Mesenchymal stem cell (in vitro differentiated cells and primary cell): ENCODE data around the gene SEMA4F.
A peak's percentile ranks its signal among the peaks of the same experiment; 100 is the strongest.

Experiments
- DNase-seq: peaks from one replicate; pipeline ENCODE4 v3.0.0-alpha.2; 2013
- H2AFZ ChIP-seq: one replicate; pipeline ENCODE4 v1.6.1; 2013; ENCODE audit warnings: low read depth, mild to moderate bottlenecking, control low read depth, inconsistent platforms, low read length, moderate library complexity
- H2AK5ac ChIP-seq: 2 replicates; pipeline ENCODE4 v1.6.1; 2013; ENCODE audit warnings: low read length, moderate library complexity, mild to moderate bottlenecking, inconsistent platforms; ENCODE audit not compliant: severe bottlenecking
- H2BK120ac ChIP-seq: one replicate; pipeline ENCODE4 v1.6.1; 2013; ENCODE audit warnings: low read depth, mild to moderate bottlenecking, inconsistent platforms, low read length, moderate library complexity
- H2BK12ac ChIP-seq, 2 experiments: one replicate each; pipeline ENCODE4 v1.6.1; 2013; ENCODE audit warnings: inconsistent platforms in 2 of 2, low read length in 2 of 2, mild to moderate bottlenecking in 2 of 2, moderate library complexity in 2 of 2, control low read depth in 1 of 2
- H2BK15ac ChIP-seq: one replicate; pipeline ENCODE4 v1.6.1; 2013; ENCODE audit warnings: mild to moderate bottlenecking, low read depth, inconsistent platforms; ENCODE audit not compliant: poor library complexity, severe bottlenecking
- H2BK5ac ChIP-seq: 2 replicates; pipeline ENCODE4 v1.6.1; 2013; ENCODE audit warnings: low read depth, mild to moderate bottlenecking, low read length, control low read depth, inconsistent platforms; ENCODE audit not compliant: poor library complexity, severe bottlenecking
- H3K14ac ChIP-seq, 2 experiments: one replicate each; pipeline ENCODE4 v1.6.1; 2013; ENCODE audit warnings: inconsistent platforms in 2 of 2, low read length in 2 of 2, control low read depth in 1 of 2, mild to moderate bottlenecking in 1 of 2, moderate library complexity in 1 of 2
- H3K18ac ChIP-seq, 2 experiments: one replicate each; pipeline ENCODE4 v1.6.1; 2013; ENCODE audit warnings: inconsistent platforms in 2 of 2, low read length in 2 of 2, control low read depth in 1 of 2, low read depth in 1 of 2, mild to moderate bottlenecking in 1 of 2
- H3K23ac ChIP-seq, 2 experiments: one replicate each; pipeline ENCODE4 v1.6.1; 2013; ENCODE audit warnings: inconsistent platforms in 2 of 2, low read length in 2 of 2, mild to moderate bottlenecking in 2 of 2, moderate library complexity in 2 of 2, control low read depth in 1 of 2
- H3K27ac ChIP-seq: 2 replicates; pipeline ENCODE4 v1.5.1; 2013; ENCODE audit warnings: mild to moderate bottlenecking, moderate library complexity, low read length, control low read depth, inconsistent platforms; ENCODE audit not compliant: poor library complexity, severe bottlenecking
- H3K27me3 ChIP-seq, 2 experiments: 2 replicates each; pipeline versions ENCODE4 v1.6.1 to v1.7.0; 2013; ENCODE audit warnings: low read length in 2 of 2, mild to moderate bottlenecking in 2 of 2, moderate library complexity in 2 of 2, control low read depth in 1 of 2, inconsistent platforms in 1 of 2; ENCODE audit not compliant: control insufficient read depth in 1 of 2, insufficient read depth in 1 of 2
- H3K36me3 ChIP-seq, 2 experiments: 2 replicates each; pipeline versions ENCODE4 v1.6.1 to v1.7.0; 2013; ENCODE audit warnings: low read length in 2 of 2, control low read depth in 1 of 2, inconsistent platforms in 1 of 2, low read depth in 1 of 2, mild to moderate bottlenecking in 1 of 2; ENCODE audit not compliant: insufficient read depth in 2 of 2, control insufficient read depth in 1 of 2
- H3K4ac ChIP-seq, 2 experiments: one replicate each; pipeline ENCODE4 v1.6.1; 2013; ENCODE audit warnings: inconsistent platforms in 2 of 2, low read length in 2 of 2, mild to moderate bottlenecking in 2 of 2, moderate library complexity in 2 of 2, control low read depth in 1 of 2, low read depth in 1 of 2
- H3K4me1 ChIP-seq: 2 replicates; pipeline ENCODE4 v1.6.1; 2013; ENCODE audit warnings: low read depth, low read length, control low read depth; ENCODE audit not compliant: control insufficient read depth, insufficient read depth
- H3K4me2 ChIP-seq: 2 replicates; pipeline ENCODE4 v1.6.1; 2013; ENCODE audit warnings: low read length, mild to moderate bottlenecking, inconsistent platforms; ENCODE audit not compliant: poor library complexity, severe bottlenecking
- H3K4me3 ChIP-seq, 2 experiments: 2 replicates each; pipeline versions ENCODE4 v1.5.1 to v1.7.0; 2013; ENCODE audit warnings: low read length in 2 of 2, mild to moderate bottlenecking in 2 of 2, control low read depth in 1 of 2, low read depth in 1 of 2; ENCODE audit not compliant: insufficient read depth in 1 of 2
- H3K79me1 ChIP-seq: replicated peaks from 2 replicates; pipeline ENCODE4 v1.6.1; 2013; ENCODE audit warnings: mild to moderate bottlenecking, control low read depth, low read length, inconsistent platforms; ENCODE audit not compliant: poor library complexity, severe bottlenecking
- H3K9ac ChIP-seq: 2 replicates; pipeline ENCODE4 v1.7.0; 2013; ENCODE audit warnings: mild to moderate bottlenecking, low read length, moderate library complexity
- H3K9me3 ChIP-seq: 2 replicates; pipeline ENCODE4 v1.7.0; 2013; ENCODE audit warnings: mild to moderate bottlenecking, low read length; ENCODE audit not compliant: control insufficient read depth
- H4K8ac ChIP-seq: one replicate; pipeline ENCODE4 v1.6.1; 2013; ENCODE audit warnings: inconsistent platforms, mild to moderate bottlenecking, low read length, moderate library complexity
- H4K91ac ChIP-seq: one replicate; pipeline ENCODE4 v1.6.1; 2013; ENCODE audit warnings: mild to moderate bottlenecking, low read length, inconsistent platforms
- WGBS: methylation state at CpG from one replicate; pipeline ENCODE4 v1.1.7; 2013; ENCODE audit warnings: mixed read lengths; 5-methylcytosine and 5-hydroxymethylcytosine counted together

Gene SEMA4F

DNA sequence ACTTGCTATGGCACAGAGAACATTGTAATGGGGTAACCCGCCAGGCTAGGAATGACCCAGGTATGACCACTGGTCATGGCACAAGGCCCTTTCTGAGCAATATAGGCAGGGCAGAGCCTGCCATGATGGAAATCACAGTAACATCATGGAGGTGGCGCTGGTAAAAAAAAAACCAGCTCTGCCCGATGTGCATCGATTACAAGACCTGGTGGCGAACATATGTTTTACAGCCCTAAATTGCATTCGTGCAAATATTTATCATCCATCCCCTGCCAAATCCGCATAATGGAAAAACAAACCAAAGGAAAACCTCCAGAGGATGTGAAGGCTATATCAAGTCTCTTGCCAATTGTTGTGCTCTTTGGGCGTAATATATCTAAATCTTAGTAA is 60.6 kb downstream of the SEMA4F start:
- WGBS, result 67% methylated on average over 6 of the region's 8 CpGs
- Histone ChIP-seq H2BK15ac (no peak overlapping the region), H2BK120ac (no peak overlapping the region), H2AFZ (no peak overlapping the region), H4K8ac (no peak overlapping the region), H3K27ac (no peak overlapping the region), H3K14ac (no peak overlapping the region), H3K4me1 (peaks cover 6% of the 10 kb centered on the region), H3K4ac (no peak overlapping the region), H3K9me3 (no peaks in the 10 kb centered on the region), H3K9ac (peak overlapping the region; percentile 73), H2BK12ac (no peak overlapping the region), H3K4me3 (peak overlapping the region in 1 of 2 experiments; percentile 77), H2AK5ac (no peak overlapping the region), H2BK5ac (no peak overlapping the region), H3K79me1 (no peaks in the 10 kb centered on the region), H3K27me3 (peaks cover 0 to 45% of the 10 kb centered on the region in 2 experiments), H3K36me3 (no peaks in the 10 kb centered on the region), H3K4me2 (no peak overlapping the region), H4K91ac (no peak overlapping the region), H3K23ac (no peak overlapping the region), H3K18ac (no peak overlapping the region)
- no peak for DNase-seq

- WGBS, result under 1% methylated on average over 52 of the region's 56 CpGs
- peak overlapping the region; percentile 99 for H3K4me2 ChIP-seq
- peak overlapping the region; percentile 93 for H2AFZ ChIP-seq
- H2BK5ac ChIP-seq, result no peak overlapping the region
- H3K36me3 ChIP-seq, result no peaks in the 10 kb centered on the region
- H3K4me3 ChIP-seq, result peak overlapping the region; percentile 57 to 77
- H2BK15ac ChIP-seq, result peak overlapping the region; percentile 97
- peak overlapping the region; percentile 33 to 67 for H3K4ac ChIP-seq
- H2BK12ac ChIP-seq, result peak overlapping the region in 1 of 2 experiments; percentile 59
- H2BK120ac ChIP-seq, result no peak overlapping the region
- peak overlapping the region; percentile 29 for H4K8ac ChIP-seq
- peak overlapping the region; percentile 73 for H3K9ac ChIP-seq
- no peaks in the 10 kb centered on the region for H3K79me1 ChIP-seq
- H3K18ac ChIP-seq, result peak overlapping the region; percentile 61 to 93
- H3K4me1 ChIP-seq, result peaks cover 6% of the 10 kb centered on the region
- DNase-seq, result peak; percentile 79
- H2AK5ac ChIP-seq, result no peak overlapping the region
- H3K27ac ChIP-seq, result no peak overlapping the region
- H3K14ac ChIP-seq, result peak overlapping the region in 1 of 2 experiments; percentile 26
- peak overlapping the region in 1 of 2 experiments; percentile 23 for H3K23ac ChIP-seq
- peaks cover 0 to 45% of the 10 kb centered on the region in 2 experiments for H3K27me3 ChIP-seq
- no peaks in the 10 kb centered on the region for H3K9me3 ChIP-seq
- peak overlapping the region; percentile 73 for H4K91ac ChIP-seq
Measured at GRCh38 chr2:74715081-74715791, 61.2 kb downstream of the SEMA4F start.

- Histone ChIP-seq H3K27me3 (peaks cover 0 to 45% of the 10 kb centered on the region in 2 experiments), H2BK5ac (no peak overlapping the region), H3K14ac (no peak overlapping the region), H3K23ac (peak overlapping the region in 1 of 2 experiments; percentile 23), H2BK12ac (no peak overlapping the region), H2BK15ac (no peak overlapping the region), H3K9me3 (no peaks in the 10 kb centered on the region), H4K8ac (no peak overlapping the region), H3K27ac (no peak overlapping the region), H3K4me3 (peak overlapping the region in 1 of 2 experiments; percentile 77), H3K4me2 (peak overlapping the region; percentile 99), H2BK120ac (no peak overlapping the region), H3K79me1 (no peaks in the 10 kb centered on the region), H3K4ac (no peak overlapping the region), H3K18ac (peak overlapping the region in 1 of 2 experiments; percentile 93), H4K91ac (no peak overlapping the region), H3K9ac (peak overlapping the region; percentile 73), H2AFZ (peak overlapping the region; percentile 93), H3K36me3 (no peaks in the 10 kb centered on the region), H2AK5ac (no peak overlapping the region), H3K4me1 (peaks cover 6% of the 10 kb centered on the region)
- DNase-seq, result no peak
- 95% methylated on average over 4 of the region's 6 CpGs for WGBS
Measured at GRCh38 chr2:74715880-74716279, 61.8 kb downstream of the SEMA4F start.

- H2BK5ac ChIP-seq, result no peak overlapping the region
- H2BK12ac ChIP-seq, result peak overlapping the region in 1 of 2 experiments; percentile 18
- no peak overlapping the region for H2BK15ac ChIP-seq
- WGBS, result 84% methylated on average over 2 of the region's 2 CpGs
- H3K4me2 ChIP-seq, result no peak overlapping the region
- no peak overlapping the region for H4K91ac ChIP-seq
- no peak overlapping the region for H2AFZ ChIP-seq
- no peak overlapping the region for H3K4me3 ChIP-seq
- no peaks in the 10 kb centered on the region for H3K9me3 ChIP-seq
- no peak overlapping the region for H4K8ac ChIP-seq
- H3K14ac ChIP-seq, result no peak overlapping the region
- no peaks in the 10 kb centered on the region for H3K36me3 ChIP-seq
- no peak overlapping the region for H3K27ac ChIP-seq
- no peak overlapping the region for H3K4ac ChIP-seq
- H3K4me1 ChIP-seq, result peaks cover 6% of the 10 kb centered on the region
- no peaks in the 10 kb centered on the region for H3K79me1 ChIP-seq
- no peak overlapping the region for H3K23ac ChIP-seq
- no peak overlapping the region for H3K9ac ChIP-seq
- no peak overlapping the region for H2AK5ac ChIP-seq
- H3K27me3 ChIP-seq, result peaks cover 0 to 57% of the 10 kb centered on the region in 2 experiments
- H3K18ac ChIP-seq, result no peak overlapping the region
- H2BK120ac ChIP-seq, result no peak overlapping the region
- DNase-seq, result no peak
Measured at GRCh38 chr2:74719066-74719465, 65.0 kb downstream of the SEMA4F start.
